ENCODE results near the gene TMEM208. TPM values are rescaled to one million over a fixed set of nuclear protein-coding genes. Genes with fewer than 3 reads are reported as not detected.

TMEM208 gene
- total RNA-seq, 1 experiment from 2014 or later = 48.4 TPM

DNA sequence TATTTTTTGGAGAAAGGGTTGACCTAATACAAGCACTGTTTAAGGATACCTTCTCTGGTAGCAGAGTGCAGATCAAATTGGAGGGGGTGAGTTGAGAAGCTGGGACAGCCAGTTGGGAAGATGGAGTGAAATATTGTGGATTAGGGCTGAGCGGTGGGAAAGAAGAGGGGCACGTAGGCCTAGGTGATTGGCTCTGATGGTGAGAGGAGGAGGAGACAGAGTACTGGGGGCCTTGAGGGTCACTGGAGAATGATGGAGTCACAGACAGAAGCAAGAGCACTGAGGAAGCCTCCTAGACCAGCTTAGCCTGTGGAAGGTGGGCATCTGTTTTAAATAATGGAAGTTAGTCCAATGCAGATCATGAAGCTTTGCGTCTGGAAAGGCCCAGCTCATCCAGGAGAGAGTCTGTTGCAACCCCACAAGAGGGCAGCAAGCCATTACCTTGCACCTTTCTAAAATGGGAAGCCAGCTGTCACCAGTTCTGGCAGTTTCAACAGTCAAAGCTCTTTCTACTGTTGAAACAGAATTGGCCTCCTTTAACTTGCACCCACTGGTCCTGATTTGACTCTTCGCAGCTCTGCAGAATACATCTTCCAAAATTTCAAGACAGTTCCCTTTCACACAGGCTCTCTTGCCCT, 33.6 kb downstream of the TMEM208 start:
- CTCF ChIA-PET = interaction anchor here (0.5 to 3.7 kb wide), 49 partner anchors 8 to 300 kb away, joined by 3 to 92 read pairs (median 5); partner anchors contain the start of genes CES3, FHOD1, HSD11B2 and KCTD19
- DNase-seq (ENCODE audit: low spot score) = no peak

More for the DNA sequence above, 33.6 kb downstream of the TMEM208 start:
- TF ChIP-seq GRHL2 (CRISPR knock-in tag; IDR thresholded peaks at IDR 0.05; ENCODE audit: insufficient replicate concordance, severe bottlenecking) (no peak), EMX1 (CRISPR knock-in tag; IDR thresholded peaks at IDR 0.05) (no peak), ZNF138 (CRISPR knock-in tag; conservative IDR thresholded peaks at IDR 0.05) (no peak), TEAD4 (CRISPR knock-in tag; IDR thresholded peaks at IDR 0.05) (no peak), NR2C2 (CRISPR knock-in tag; IDR thresholded peaks at IDR 0.05) (no peak), RORB (CRISPR knock-in tag; IDR thresholded peaks at IDR 0.05) (no peak), ELF4 (CRISPR knock-in tag; IDR thresholded peaks at IDR 0.05; ENCODE audit: low read depth) (no peak), ZNF317 (CRISPR knock-in tag; IDR thresholded peaks at IDR 0.05; ENCODE audit: borderline replicate concordance, low read depth) (no peak), CREB1 (CRISPR knock-in tag; IDR thresholded peaks at IDR 0.05) (no peak), NFYB (CRISPR knock-in tag; conservative IDR thresholded peaks at IDR 0.05; ENCODE audit: low read depth) (no peak), NFATC4 (CRISPR knock-in tag; IDR thresholded peaks at IDR 0.05) (no peak)
- TF ChIP-seq, protein P1, sequence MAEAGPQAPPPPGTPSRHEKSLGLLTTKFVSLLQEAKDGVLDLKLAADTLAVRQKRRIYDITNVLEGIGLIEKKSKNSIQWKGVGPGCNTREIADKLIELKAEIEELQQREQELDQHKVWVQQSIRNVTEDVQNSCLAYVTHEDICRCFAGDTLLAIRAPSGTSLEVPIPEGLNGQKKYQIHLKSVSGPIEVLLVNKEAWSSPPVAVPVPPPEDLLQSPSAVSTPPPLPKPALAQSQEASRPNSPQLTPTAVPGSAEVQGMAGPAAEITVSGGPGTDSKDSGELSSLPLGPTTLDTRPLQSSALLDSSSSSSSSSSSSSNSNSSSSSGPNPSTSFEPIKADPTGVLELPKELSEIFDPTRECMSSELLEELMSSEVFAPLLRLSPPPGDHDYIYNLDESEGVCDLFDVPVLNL (CRISPR knock-in tag; IDR thresholded peaks at IDR 0.05; ENCODE audit: borderline replicate concordance, low read depth) = no peak
- TF ChIP-seq, protein P2, sequence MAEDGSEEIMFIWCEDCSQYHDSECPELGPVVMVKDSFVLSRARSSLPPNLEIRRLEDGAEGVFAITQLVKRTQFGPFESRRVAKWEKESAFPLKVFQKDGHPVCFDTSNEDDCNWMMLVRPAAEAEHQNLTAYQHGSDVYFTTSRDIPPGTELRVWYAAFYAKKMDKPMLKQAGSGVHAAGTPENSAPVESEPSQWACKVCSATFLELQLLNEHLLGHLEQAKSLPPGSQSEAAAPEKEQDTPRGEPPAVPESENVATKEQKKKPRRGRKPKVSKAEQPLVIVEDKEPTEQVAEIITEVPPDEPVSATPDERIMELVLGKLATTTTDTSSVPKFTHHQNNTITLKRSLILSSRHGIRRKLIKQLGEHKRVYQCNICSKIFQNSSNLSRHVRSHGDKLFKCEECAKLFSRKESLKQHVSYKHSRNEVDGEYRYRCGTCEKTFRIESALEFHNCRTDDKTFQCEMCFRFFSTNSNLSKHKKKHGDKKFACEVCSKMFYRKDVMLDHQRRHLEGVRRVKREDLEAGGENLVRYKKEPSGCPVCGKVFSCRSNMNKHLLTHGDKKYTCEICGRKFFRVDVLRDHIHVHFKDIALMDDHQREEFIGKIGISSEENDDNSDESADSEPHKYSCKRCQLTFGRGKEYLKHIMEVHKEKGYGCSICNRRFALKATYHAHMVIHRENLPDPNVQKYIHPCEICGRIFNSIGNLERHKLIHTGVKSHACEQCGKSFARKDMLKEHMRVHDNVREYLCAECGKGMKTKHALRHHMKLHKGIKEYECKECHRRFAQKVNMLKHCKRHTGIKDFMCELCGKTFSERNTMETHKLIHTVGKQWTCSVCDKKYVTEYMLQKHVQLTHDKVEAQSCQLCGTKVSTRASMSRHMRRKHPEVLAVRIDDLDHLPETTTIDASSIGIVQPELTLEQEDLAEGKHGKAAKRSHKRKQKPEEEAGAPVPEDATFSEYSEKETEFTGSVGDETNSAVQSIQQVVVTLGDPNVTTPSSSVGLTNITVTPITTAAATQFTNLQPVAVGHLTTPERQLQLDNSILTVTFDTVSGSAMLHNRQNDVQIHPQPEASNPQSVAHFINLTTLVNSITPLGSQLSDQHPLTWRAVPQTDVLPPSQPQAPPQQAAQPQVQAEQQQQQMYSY (CRISPR knock-in tag; IDR thresholded peaks at IDR 0.05) = no peak
- TF ChIP-seq, protein P3, sequence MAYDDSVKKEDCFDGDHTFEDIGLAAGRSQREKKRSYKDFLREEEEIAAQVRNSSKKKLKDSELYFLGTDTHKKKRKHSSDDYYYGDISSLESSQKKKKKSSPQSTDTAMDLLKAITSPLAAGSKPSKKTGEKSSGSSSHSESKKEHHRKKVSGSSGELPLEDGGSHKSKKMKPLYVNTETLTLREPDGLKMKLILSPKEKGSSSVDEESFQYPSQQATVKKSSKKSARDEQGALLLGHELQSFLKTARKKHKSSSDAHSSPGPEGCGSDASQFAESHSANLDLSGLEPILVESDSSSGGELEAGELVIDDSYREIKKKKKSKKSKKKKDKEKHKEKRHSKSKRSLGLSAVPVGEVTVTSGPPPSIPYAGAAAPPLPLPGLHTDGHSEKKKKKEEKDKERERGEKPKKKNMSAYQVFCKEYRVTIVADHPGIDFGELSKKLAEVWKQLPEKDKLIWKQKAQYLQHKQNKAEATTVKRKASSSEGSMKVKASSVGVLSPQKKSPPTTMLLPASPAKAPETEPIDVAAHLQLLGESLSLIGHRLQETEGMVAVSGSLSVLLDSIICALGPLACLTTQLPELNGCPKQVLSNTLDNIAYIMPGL (CRISPR knock-in tag; IDR thresholded peaks at IDR 0.05) = no peak
- TF ChIP-seq, protein P4, sequence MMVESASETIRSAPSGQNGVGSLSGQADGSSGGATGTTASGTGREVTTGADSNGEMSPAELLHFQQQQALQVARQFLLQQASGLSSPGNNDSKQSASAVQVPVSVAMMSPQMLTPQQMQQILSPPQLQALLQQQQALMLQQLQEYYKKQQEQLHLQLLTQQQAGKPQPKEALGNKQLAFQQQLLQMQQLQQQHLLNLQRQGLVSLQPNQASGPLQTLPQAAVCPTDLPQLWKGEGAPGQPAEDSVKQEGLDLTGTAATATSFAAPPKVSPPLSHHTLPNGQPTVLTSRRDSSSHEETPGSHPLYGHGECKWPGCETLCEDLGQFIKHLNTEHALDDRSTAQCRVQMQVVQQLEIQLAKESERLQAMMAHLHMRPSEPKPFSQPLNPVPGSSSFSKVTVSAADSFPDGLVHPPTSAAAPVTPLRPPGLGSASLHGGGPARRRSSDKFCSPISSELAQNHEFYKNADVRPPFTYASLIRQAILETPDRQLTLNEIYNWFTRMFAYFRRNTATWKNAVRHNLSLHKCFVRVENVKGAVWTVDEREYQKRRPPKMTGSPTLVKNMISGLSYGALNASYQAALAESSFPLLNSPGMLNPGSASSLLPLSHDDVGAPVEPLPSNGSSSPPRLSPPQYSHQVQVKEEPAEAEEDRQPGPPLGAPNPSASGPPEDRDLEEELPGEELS (CRISPR knock-in tag; IDR thresholded peaks at IDR 0.05) = no peak
- TF ChIP-seq, protein P5, sequence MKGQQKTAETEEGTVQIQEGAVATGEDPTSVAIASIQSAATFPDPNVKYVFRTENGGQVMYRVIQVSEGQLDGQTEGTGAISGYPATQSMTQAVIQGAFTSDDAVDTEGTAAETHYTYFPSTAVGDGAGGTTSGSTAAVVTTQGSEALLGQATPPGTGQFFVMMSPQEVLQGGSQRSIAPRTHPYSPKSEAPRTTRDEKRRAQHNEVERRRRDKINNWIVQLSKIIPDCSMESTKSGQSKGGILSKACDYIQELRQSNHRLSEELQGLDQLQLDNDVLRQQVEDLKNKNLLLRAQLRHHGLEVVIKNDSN (CRISPR knock-in tag; IDR thresholded peaks at IDR 0.05) = no peak
- TF ChIP-seq, protein P6, sequence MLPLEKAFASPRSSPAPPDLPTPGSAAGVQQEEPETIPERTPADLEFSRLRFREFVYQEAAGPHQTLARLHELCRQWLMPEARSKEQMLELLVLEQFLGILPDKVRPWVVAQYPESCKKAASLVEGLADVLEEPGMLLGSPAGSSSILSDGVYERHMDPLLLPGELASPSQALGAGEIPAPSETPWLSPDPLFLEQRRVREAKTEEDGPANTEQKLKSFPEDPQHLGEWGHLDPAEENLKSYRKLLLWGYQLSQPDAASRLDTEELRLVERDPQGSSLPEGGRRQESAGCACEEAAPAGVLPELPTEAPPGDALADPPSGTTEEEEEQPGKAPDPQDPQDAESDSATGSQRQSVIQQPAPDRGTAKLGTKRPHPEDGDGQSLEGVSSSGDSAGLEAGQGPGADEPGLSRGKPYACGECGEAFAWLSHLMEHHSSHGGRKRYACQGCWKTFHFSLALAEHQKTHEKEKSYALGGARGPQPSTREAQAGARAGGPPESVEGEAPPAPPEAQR (CRISPR knock-in tag; IDR thresholded peaks at IDR 0.05) = no peak
- TF ChIP-seq, protein P7, sequence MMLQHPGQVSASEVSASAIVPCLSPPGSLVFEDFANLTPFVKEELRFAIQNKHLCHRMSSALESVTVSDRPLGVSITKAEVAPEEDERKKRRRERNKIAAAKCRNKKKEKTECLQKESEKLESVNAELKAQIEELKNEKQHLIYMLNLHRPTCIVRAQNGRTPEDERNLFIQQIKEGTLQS (CRISPR knock-in tag; conservative IDR thresholded peaks at IDR 0.05) = no peak
- Mint-ChIP-seq H3K4me3 (no peak overlapping the region), H3K36me3 (no peaks in the 10 kb centered on the region), H3K4me1 (peaks cover 4% of the 10 kb centered on the region; the same call in 1 of the 2 replicates), H3K27me3 (ENCODE audit: low read depth) (no peaks in the 10 kb centered on the region), H3K27ac (no peak overlapping the region), H3K9me3 (no peaks in the 10 kb centered on the region)
- POLR2A ChIA-PET = interaction anchor here (0.7 to 1.9 kb wide), 3 partner anchors 14 to 517 kb away, joined by 3 to 14 read pairs (median 7); partner anchors contain the start of gene FHOD1
- peak; percentile 67 for ATAC-seq

All from WTC11 (cell line).